GM23338 (cell line): Measurements from ENCODE around the gene RGL3. TPM values are rescaled to one million over a fixed set of nuclear protein-coding genes. Genes with fewer than 3 reads are reported as not detected.

ENCODE experiments used
- ATAC-seq: fragments of 200-7000 bp; cut with Tn5 transposase; 3 replicates; pipeline ENCODE4 v1.9.1; 2020
- DNase-seq: peaks from one replicate; pipeline ENCODE4 v3.0.0-alpha.2; 2015; ENCODE audit warnings: low spot score
- H2AFZ ChIP-seq: fragments of 200-600 bp; sonication (generic); 2 replicates; pipeline ENCODE4 v1.8.0; 2016; ENCODE audit warnings: antibody characterized with exemption, mild to moderate bottlenecking, moderate library complexity
- H3F3A ChIP-seq: fragments of 200-600 bp; sonication (generic); replicated peaks from 2 replicates; pipeline ENCODE4 v1.8.0; 2017; ENCODE audit warnings: antibody characterized with exemption, mixed run types, low read depth
- H3K27ac ChIP-seq: fragments of 200-600 bp; sonication (generic); 2 replicates; pipeline ENCODE4 v1.6.1; 2016; ENCODE audit warnings: low read depth
- H3K27me3 ChIP-seq: fragments of 200-600 bp; sonication (generic); 2 replicates; pipeline ENCODE4 v1.8.0; 2016; ENCODE audit warnings: mild to moderate bottlenecking, mixed run types, moderate library complexity; ENCODE audit not compliant: insufficient read depth
- H3K36me3 ChIP-seq: fragments of 200-600 bp; sonication (generic); 2 replicates; pipeline ENCODE4 v1.8.0; 2016; ENCODE audit warnings: mild to moderate bottlenecking; ENCODE audit not compliant: insufficient read depth
- H3K4me1 ChIP-seq: fragments of 200-600 bp; sonication (generic); 2 replicates; pipeline ENCODE4 v1.8.0; 2016; ENCODE audit warnings: mild to moderate bottlenecking, moderate library complexity; ENCODE audit not compliant: insufficient read depth
- H3K4me2 ChIP-seq: fragments of 200-600 bp; sonication (generic); 2 replicates; pipeline ENCODE4 v1.7.1; 2017; ENCODE audit warnings: mixed run types
- H3K4me3 ChIP-seq: fragments of 200-600 bp; sonication (generic); 2 replicates; pipeline ENCODE4 v1.6.1; 2016; ENCODE audit warnings: mixed run types
- H3K79me2 ChIP-seq: fragments of 200-600 bp; sonication (generic); replicated peaks from 2 replicates; pipeline ENCODE4 v1.8.0; 2017; ENCODE audit warnings: mild to moderate bottlenecking; ENCODE audit not compliant: insufficient read depth
- H3K9me2 ChIP-seq: fragments of 200-600 bp; sonication (generic); 2 replicates; pipeline ENCODE4 v1.8.0; 2017; ENCODE audit not compliant: insufficient read depth
- H4K20me1 ChIP-seq: fragments of 200-600 bp; sonication (generic); replicated peaks from 2 replicates; pipeline ENCODE4 v1.8.0; 2017; ENCODE audit warnings: mild to moderate bottlenecking; ENCODE audit not compliant: insufficient read depth
- H3K27ac Mint-ChIP-seq: 2 replicates; pipeline ENCODE4 v1.8.0; 2020; ENCODE audit warnings: inconsistent platforms, mild to moderate bottlenecking, moderate library complexity, mixed read lengths
- H3K27me3 Mint-ChIP-seq: 3 replicates; pipeline ENCODE4 v1.8.0; 2022; ENCODE audit warnings: low read depth, mild to moderate bottlenecking, moderate library complexity, mixed read lengths, inconsistent platforms; ENCODE audit not compliant: insufficient read depth, poor library complexity
- H3K36me3 Mint-ChIP-seq: 3 replicates; pipeline ENCODE4 v1.8.0; 2021; ENCODE audit warnings: low read depth, mild to moderate bottlenecking, inconsistent platforms, moderate library complexity, mixed read lengths
- H3K4me1 Mint-ChIP-seq: 3 replicates; pipeline ENCODE4 v1.8.0; 2020; ENCODE audit warnings: mild to moderate bottlenecking, inconsistent platforms, mixed read lengths
- H3K4me3 Mint-ChIP-seq: 3 replicates; pipeline ENCODE4 v1.8.0; 2021; ENCODE audit warnings: moderate library complexity, mild to moderate bottlenecking, inconsistent platforms, mixed read lengths
- H3K9me3 Mint-ChIP-seq: 3 replicates; pipeline ENCODE4 v1.8.0; 2020; ENCODE audit warnings: moderate library complexity, mild to moderate bottlenecking, inconsistent platforms, mixed read lengths
- CREB1 ChIP-seq: fragments of 250-450 bp; sonication (Bioruptor Pico); IDR thresholded peaks from 2 replicates; pipeline ENCODE4 v1.5.0; 2020; ENCODE audit warnings: low read depth, mild to moderate bottlenecking, moderate library complexity
- EZH2phosphoT487 ChIP-seq: fragments of 200-600 bp; sonication (generic); IDR thresholded peaks from one replicate; pipeline ENCODE4 v1.8.1; 2018; ENCODE audit warnings: antibody characterized with exemption; ENCODE audit not compliant: unreplicated experiment
- NANOG ChIP-seq: IDR thresholded peaks from 2 replicates; pipeline ENCODE4 v1.6.1; 2016; ENCODE audit warnings: antibody characterized with exemption, borderline replicate concordance
- POLR2AphosphoS5 ChIP-seq: IDR thresholded peaks from 2 replicates; pipeline ENCODE4 v1.6.1; 2016; ENCODE audit warnings: antibody characterized with exemption, low read depth
- ZNF114 ChIP-seq: fragments of 250-450 bp; sonication (Bioruptor Pico); IDR thresholded peaks from 2 replicates; pipeline ENCODE4 v1.5.0; 2020; ENCODE audit warnings: mild to moderate bottlenecking, moderate library complexity
- polyA plus RNA-seq: library from polyadenylated mRNA; unstranded; fragments of >200 nt; fragmentation: Nextera tagmentation; extraction: Ambion mirVana; gene quantifications from 2 replicates; pipeline ENCODE4 v1.2.1, GENCODE V29; 2016
- total RNA-seq: library from RNA; depleted of rRNA; stranded (reverse); fragments of >200 nt; shearing (Covaris generic); gene quantifications from 2 replicates; pipeline ENCODE4 v1.2.3, GENCODE V29; 2014
- TF ChIP-seq, protein P1 (sequence below): IDR thresholded peaks from one replicate; pipeline ENCODE4 v1.6.1; 2018; ENCODE audit warnings: antibody characterized with exemption; ENCODE audit not compliant: unreplicated experiment
- TF ChIP-seq, protein P2 (sequence below): fragments of 250-450 bp; sonication (Bioruptor Pico); IDR thresholded peaks from 2 replicates; pipeline ENCODE4 v1.5.0; 2020; ENCODE audit warnings: mild to moderate bottlenecking, moderate library complexity
- TF ChIP-seq, protein P3 (sequence below): IDR thresholded peaks from 2 replicates; pipeline ENCODE4 v1.6.1; 2016; ENCODE audit warnings: antibody characterized with exemption
- TF ChIP-seq, protein P4 (sequence below), 2 experiments: fragments of 200-600 bp in 1 of 2; sonication (generic) in 1 of 2; conservative IDR thresholded peaks; 2 replicates each; pipeline versions ENCODE4 v1.5.1 to v1.6.1; 2016 to 2017; ENCODE audit warnings: antibody characterized with exemption in 2 of 2, low read depth in 2 of 2, mild to moderate bottlenecking in 2 of 2, moderate library complexity in 1 of 2

RGL3 gene
- total and polyA plus RNA-seq, 2 experiments from 2014 or later, result 48.8 to 49.4 TPM

DNA sequence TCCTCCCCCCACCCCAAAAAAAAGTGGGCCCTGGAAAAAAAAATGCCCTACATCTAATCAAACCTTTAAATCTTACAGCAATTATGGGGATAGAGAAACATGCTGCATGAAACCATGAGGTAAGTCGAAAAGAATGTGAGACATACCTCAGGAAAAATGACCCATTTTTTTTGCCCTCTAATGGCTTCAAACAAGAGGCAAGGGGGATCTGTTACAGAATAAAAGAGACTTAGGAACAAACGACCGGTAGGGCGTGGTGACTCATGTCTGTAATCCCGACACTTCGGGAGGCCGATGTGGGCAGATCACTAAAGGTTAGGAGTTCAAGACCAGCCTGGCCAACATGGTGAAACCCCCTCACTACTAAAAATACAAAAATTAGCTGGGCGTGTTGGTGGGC, 8.4 kb downstream of the RGL3 start:
- TF ChIP-seq CREB1 (no peak), ZNF114 (CRISPR knock-in tag) (no peak), POLR2AphosphoS5 (no peak), EZH2phosphoT487 (no peak)
- TF ChIP-seq, protein P1, sequence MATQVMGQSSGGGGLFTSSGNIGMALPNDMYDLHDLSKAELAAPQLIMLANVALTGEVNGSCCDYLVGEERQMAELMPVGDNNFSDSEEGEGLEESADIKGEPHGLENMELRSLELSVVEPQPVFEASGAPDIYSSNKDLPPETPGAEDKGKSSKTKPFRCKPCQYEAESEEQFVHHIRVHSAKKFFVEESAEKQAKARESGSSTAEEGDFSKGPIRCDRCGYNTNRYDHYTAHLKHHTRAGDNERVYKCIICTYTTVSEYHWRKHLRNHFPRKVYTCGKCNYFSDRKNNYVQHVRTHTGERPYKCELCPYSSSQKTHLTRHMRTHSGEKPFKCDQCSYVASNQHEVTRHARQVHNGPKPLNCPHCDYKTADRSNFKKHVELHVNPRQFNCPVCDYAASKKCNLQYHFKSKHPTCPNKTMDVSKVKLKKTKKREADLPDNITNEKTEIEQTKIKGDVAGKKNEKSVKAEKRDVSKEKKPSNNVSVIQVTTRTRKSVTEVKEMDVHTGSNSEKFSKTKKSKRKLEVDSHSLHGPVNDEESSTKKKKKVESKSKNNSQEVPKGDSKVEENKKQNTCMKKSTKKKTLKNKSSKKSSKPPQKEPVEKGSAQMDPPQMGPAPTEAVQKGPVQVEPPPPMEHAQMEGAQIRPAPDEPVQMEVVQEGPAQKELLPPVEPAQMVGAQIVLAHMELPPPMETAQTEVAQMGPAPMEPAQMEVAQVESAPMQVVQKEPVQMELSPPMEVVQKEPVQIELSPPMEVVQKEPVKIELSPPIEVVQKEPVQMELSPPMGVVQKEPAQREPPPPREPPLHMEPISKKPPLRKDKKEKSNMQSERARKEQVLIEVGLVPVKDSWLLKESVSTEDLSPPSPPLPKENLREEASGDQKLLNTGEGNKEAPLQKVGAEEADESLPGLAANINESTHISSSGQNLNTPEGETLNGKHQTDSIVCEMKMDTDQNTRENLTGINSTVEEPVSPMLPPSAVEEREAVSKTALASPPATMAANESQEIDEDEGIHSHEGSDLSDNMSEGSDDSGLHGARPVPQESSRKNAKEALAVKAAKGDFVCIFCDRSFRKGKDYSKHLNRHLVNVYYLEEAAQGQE, result no peak
- no peaks in the 10 kb centered on the region for H3K27me3 ChIP-seq
- Mint-ChIP-seq H3K27ac (no peak overlapping the region), H3K4me1 (no peaks in the 10 kb centered on the region; the same call in 2 of the 3 replicates), H3K9me3 (no peaks in the 10 kb centered on the region), H3K4me3 (no peak overlapping the region), H3K36me3 (peaks cover 24% of the 10 kb centered on the region), H3K27me3 (peaks cover 2% of the 10 kb centered on the region)
- no peaks in the 10 kb centered on the region for H3K79me2 ChIP-seq
- H3F3A ChIP-seq, result 0 out of 2 replicates have a peak, but pooled peaks cover 2% of the 10 kb centered on the region
- peaks cover 2% of the 10 kb centered on the region; the same call in 1 of the 2 replicates for H3K4me1 ChIP-seq
- no peak overlapping the region for H3K27ac ChIP-seq
- no peaks in the 10 kb centered on the region for H3K9me2 ChIP-seq
- no peak overlapping the region for H3K4me2 ChIP-seq
- H3K4me3 ChIP-seq, result no peak overlapping the region
- no peaks in the 10 kb centered on the region; the same call in 1 of the 2 replicates for H3K36me3 ChIP-seq
- no peak for ATAC-seq
- no peak for DNase-seq
- H2AFZ ChIP-seq, result no peak overlapping the region
- peaks cover 11% of the 10 kb centered on the region for H4K20me1 ChIP-seq

DNA sequence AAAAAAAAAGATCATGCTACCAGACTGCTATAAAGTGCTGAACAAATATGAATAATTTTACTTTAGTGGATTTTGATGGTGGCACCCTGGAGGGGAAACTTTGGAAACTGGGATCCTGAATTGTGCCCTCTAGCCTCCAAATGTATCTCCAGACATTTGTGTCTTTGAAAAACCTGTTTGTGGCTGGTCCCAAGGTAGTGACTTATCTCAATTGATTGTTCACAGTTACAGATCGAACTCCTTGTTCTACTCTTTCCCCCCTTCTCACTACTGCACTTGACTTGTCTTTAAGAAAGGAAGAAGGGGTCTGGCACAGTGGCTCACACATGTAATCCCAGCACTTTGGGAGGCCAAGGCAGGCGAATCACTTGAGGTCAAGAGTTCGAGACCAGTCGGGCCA, 10.5 kb downstream of the RGL3 start:
- Histone ChIP-seq H4K20me1 (0 out of 2 replicates have a peak, but pooled peaks cover 7% of the 10 kb centered on the region), H3K36me3 (no peaks in the 10 kb centered on the region; the same call in 1 of the 2 replicates), H2AFZ (no peak overlapping the region), H3F3A (peaks cover 6% of the 10 kb centered on the region; the same call in 1 of the 2 replicates), H3K27me3 (no peaks in the 10 kb centered on the region), H3K4me1 (peaks cover 2% of the 10 kb centered on the region; the same call in 1 of the 2 replicates), H3K4me3 (no peak overlapping the region), H3K79me2 (no peaks in the 10 kb centered on the region), H3K9me2 (no peaks in the 10 kb centered on the region), H3K4me2 (no peak overlapping the region), H3K27ac (no peak overlapping the region)
- DNase-seq (no peak), ATAC-seq (no peak)
- Mint-ChIP-seq H3K27me3 (peaks cover 4% of the 10 kb centered on the region), H3K27ac (no peak overlapping the region), H3K9me3 (no peaks in the 10 kb centered on the region), H3K4me3 (no peak overlapping the region), H3K36me3 (peaks cover 24% of the 10 kb centered on the region), H3K4me1 (no peaks in the 10 kb centered on the region; the same call in 2 of the 3 replicates)
- TF ChIP-seq, protein P2, sequence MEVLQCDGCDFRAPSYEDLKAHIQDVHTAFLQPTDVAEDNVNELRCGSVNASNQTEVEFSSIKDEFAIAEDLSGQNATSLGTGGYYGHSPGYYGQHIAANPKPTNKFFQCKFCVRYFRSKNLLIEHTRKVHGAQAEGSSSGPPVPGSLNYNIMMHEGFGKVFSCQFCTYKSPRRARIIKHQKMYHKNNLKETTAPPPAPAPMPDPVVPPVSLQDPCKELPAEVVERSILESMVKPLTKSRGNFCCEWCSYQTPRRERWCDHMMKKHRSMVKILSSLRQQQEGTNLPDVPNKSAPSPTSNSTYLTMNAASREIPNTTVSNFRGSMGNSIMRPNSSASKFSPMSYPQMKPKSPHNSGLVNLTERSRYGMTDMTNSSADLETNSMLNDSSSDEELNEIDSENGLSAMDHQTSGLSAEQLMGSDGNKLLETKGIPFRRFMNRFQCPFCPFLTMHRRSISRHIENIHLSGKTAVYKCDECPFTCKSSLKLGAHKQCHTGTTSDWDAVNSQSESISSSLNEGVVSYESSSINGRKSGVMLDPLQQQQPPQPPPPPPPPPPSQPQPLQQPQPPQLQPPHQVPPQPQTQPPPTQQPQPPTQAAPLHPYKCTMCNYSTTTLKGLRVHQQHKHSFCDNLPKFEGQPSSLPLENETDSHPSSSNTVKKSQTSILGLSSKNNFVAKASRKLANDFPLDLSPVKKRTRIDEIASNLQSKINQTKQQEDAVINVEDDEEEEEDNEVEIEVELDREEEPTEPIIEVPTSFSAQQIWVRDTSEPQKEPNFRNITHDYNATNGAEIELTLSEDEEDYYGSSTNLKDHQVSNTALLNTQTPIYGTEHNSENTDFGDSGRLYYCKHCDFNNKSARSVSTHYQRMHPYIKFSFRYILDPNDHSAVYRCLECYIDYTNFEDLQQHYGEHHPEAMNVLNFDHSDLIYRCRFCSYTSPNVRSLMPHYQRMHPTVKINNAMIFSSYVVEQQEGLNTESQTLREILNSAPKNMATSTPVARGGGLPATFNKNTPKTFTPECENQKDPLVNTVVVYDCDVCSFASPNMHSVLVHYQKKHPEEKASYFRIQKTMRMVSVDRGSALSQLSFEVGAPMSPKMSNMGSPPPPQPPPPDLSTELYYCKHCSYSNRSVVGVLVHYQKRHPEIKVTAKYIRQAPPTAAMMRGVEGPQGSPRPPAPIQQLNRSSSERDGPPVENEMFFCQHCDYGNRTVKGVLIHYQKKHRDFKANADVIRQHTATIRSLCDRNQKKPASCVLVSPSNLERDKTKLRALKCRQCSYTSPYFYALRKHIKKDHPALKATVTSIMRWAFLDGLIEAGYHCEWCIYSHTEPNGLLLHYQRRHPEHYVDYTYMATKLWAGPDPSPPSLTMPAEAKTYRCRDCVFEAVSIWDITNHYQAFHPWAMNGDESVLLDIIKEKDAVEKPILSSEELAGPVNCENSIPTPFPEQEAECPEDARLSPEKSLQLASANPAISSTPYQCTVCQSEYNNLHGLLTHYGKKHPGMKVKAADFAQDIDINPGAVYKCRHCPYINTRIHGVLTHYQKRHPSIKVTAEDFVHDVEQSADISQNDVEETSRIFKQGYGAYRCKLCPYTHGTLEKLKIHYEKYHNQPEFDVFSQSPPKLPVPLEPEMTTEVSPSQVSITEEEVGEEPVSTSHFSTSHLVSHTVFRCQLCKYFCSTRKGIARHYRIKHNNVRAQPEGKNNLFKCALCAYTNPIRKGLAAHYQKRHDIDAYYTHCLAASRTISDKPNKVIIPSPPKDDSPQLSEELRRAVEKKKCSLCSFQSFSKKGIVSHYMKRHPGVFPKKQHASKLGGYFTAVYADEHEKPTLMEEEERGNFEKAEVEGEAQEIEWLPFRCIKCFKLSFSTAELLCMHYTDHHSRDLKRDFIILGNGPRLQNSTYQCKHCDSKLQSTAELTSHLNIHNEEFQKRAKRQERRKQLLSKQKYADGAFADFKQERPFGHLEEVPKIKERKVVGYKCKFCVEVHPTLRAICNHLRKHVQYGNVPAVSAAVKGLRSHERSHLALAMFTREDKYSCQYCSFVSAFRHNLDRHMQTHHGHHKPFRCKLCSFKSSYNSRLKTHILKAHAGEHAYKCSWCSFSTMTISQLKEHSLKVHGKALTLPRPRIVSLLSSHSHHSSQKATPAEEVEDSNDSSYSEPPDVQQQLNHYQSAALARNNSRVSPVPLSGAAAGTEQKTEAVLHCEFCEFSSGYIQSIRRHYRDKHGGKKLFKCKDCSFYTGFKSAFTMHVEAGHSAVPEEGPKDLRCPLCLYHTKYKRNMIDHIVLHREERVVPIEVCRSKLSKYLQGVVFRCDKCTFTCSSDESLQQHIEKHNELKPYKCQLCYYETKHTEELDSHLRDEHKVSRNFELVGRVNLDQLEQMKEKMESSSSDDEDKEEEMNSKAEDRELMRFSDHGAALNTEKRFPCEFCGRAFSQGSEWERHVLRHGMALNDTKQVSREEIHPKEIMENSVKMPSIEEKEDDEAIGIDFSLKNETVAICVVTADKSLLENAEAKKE, result no peak
- TF ChIP-seq, protein P3, sequence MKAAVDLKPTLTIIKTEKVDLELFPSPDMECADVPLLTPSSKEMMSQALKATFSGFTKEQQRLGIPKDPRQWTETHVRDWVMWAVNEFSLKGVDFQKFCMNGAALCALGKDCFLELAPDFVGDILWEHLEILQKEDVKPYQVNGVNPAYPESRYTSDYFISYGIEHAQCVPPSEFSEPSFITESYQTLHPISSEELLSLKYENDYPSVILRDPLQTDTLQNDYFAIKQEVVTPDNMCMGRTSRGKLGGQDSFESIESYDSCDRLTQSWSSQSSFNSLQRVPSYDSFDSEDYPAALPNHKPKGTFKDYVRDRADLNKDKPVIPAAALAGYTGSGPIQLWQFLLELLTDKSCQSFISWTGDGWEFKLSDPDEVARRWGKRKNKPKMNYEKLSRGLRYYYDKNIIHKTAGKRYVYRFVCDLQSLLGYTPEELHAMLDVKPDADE, result no peak
- TF ChIP-seq NANOG, result no peak
- TF ChIP-seq, protein P4, sequence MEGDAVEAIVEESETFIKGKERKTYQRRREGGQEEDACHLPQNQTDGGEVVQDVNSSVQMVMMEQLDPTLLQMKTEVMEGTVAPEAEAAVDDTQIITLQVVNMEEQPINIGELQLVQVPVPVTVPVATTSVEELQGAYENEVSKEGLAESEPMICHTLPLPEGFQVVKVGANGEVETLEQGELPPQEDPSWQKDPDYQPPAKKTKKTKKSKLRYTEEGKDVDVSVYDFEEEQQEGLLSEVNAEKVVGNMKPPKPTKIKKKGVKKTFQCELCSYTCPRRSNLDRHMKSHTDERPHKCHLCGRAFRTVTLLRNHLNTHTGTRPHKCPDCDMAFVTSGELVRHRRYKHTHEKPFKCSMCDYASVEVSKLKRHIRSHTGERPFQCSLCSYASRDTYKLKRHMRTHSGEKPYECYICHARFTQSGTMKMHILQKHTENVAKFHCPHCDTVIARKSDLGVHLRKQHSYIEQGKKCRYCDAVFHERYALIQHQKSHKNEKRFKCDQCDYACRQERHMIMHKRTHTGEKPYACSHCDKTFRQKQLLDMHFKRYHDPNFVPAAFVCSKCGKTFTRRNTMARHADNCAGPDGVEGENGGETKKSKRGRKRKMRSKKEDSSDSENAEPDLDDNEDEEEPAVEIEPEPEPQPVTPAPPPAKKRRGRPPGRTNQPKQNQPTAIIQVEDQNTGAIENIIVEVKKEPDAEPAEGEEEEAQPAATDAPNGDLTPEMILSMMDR (conservative IDR thresholded peaks at IDR 0.05; ENCODE audit: low read depth in 2 of 2), result no peak
